Vagina (tissue), 2 donors: ENCODE measurements around the gene IGLL5. TPM values are rescaled to one million over a fixed set of nuclear protein-coding genes. Genes with fewer than 3 reads are reported as not detected.

Experiments used
- DNase-seq, 2 donors: peaks; one replicate each; pipeline ENCODE4 v3.0.0-alpha.2; 2017; ENCODE audit errors: extremely low spot score in 2 of 2
- H3K27ac ChIP-seq: fragments of 200-600 bp; sonication (generic); one replicate; pipeline ENCODE4 v1.5.1; 2019
- H3K27me3 ChIP-seq: fragments of 200-600 bp; sonication (generic); one replicate; pipeline ENCODE4 v1.5.1; 2019
- H3K36me3 ChIP-seq, 2 donors: fragments of 200-600 bp; sonication (generic); one replicate each; pipeline ENCODE4 v1.5.1; 2017 to 2019
- H3K4me1 ChIP-seq: fragments of 200-600 bp; sonication (generic); one replicate; pipeline ENCODE4 v1.5.1; 2019
- H3K4me3 ChIP-seq, 2 donors: fragments of 200-600 bp; sonication (generic); 1 replicate in 1 of 2; 2 replicates in 1 of 2; pipeline ENCODE4 v1.5.1; 2016 to 2019
- H3K9me3 ChIP-seq: fragments of 200-600 bp; sonication (generic); one replicate; pipeline ENCODE4 v1.5.1; 2019
- CTCF ChIP-seq, 3 experiments: fragments of 450-650 bp in 2 of 3; fragments of 200-600 bp in 1 of 3; sonication (generic) in 1 of 3; IDR thresholded peaks; one replicate each; pipeline ENCODE4 v1.5.1; 2017 to 2019; ENCODE audit warnings: antibody characterized with exemption in 3 of 3, mild to moderate bottlenecking in 2 of 3, moderate library complexity in 2 of 3
- POLR2A ChIP-seq, 2 donors: fragments of 450-650 bp; IDR thresholded peaks; one replicate each; pipeline ENCODE4 v1.6.1; 2017; ENCODE audit warnings: antibody characterized with exemption in 2 of 2, mild to moderate bottlenecking in 2 of 2, moderate library complexity in 2 of 2
- POLR2AphosphoS5 ChIP-seq, 2 donors: sonication (generic); formaldehyde crosslinking; IDR thresholded peaks; one replicate each; pipeline ENCODE4 v1.9.0; 2017; ENCODE audit warnings: antibody characterized with exemption in 2 of 2, mild to moderate bottlenecking in 2 of 2, low read depth in 1 of 2; ENCODE audit not compliant: insufficient read depth in 1 of 2
- intact Hi-C: fragments of 100-400 bp; cut with DNase I; formaldehyde crosslinking; loops from one replicate; pipeline ENCODE4 v1.15.1; 2023
- total RNA-seq: library from RNA; depleted of rRNA; stranded (reverse); fragments of >200 nt; gene quantifications from one replicate; pipeline ENCODE4 v1.2.3, GENCODE V29; 2016

The IGLL5 gene
- total RNA-seq, 1 donor from 2014 or later: 1.7 TPM

- intact Hi-C loops: no loop called here
- TF ChIP-seq POLR2AphosphoS5 (IDR thresholded peaks at IDR 0.05; ENCODE audit: insufficient read depth in 1 of 2, low read depth in 1 of 2): no peak
- DNase-seq: no peak
These were observed 29.1 kb upstream of the IGLL5 start for GRCh38 chr22:22858559-22858937.

GRCh38 chr22:22863001-22863400 lies 24.6 kb upstream of the IGLL5 start:
- Histone ChIP-seq H3K27me3 (no peaks in the 10 kb centered on the region), H3K9me3 (no peaks in the 10 kb centered on the region), H3K4me3 (no peak overlapping the region), H3K4me1 (peaks cover 15% of the 10 kb centered on the region), H3K27ac (no peak overlapping the region), H3K36me3 (no peaks in the 10 kb centered on the region)
- TF ChIP-seq POLR2AphosphoS5 (IDR thresholded peaks at IDR 0.05; ENCODE audit: insufficient read depth in 1 of 2, low read depth in 1 of 2) (no peak), CTCF (IDR thresholded peaks at IDR 0.05) (no peak), POLR2A (IDR thresholded peaks at IDR 0.05) (no peak)
- peak in 1 of 2 donors; percentile 25 for DNase-seq
- intact Hi-C loops: no loop called here

More at GRCh38 chr22:22858559-22858937, 29.1 kb upstream of the IGLL5 start:
- H3K27ac ChIP-seq: no peak overlapping the region
- no peaks in the 10 kb centered on the region for H3K27me3 ChIP-seq
- H3K9me3 ChIP-seq: no peaks in the 10 kb centered on the region
- no peaks in the 10 kb centered on the region for H3K36me3 ChIP-seq
- H3K4me1 ChIP-seq: no peaks in the 10 kb centered on the region
- H3K4me3 ChIP-seq: no peak overlapping the region

- Histone ChIP-seq H3K27ac (no peak overlapping the region), H3K4me1 (peaks cover 15% of the 10 kb centered on the region), H3K27me3 (no peaks in the 10 kb centered on the region), H3K36me3 (no peaks in the 10 kb centered on the region), H3K9me3 (no peaks in the 10 kb centered on the region), H3K4me3 (no peak overlapping the region)
- TF ChIP-seq POLR2AphosphoS5 (IDR thresholded peaks at IDR 0.05; ENCODE audit: insufficient read depth in 1 of 2, low read depth in 1 of 2) (no peak), CTCF (IDR thresholded peaks at IDR 0.05) (no peak), POLR2A (IDR thresholded peaks at IDR 0.05) (no peak)
- peak in 1 of 2 donors; percentile 64 for DNase-seq
- intact Hi-C loops: no loop called here
These were observed 22.1 kb upstream of the IGLL5 start for GRCh38 chr22:22865311-22866072.

- TF ChIP-seq POLR2AphosphoS5 (IDR thresholded peaks at IDR 0.05; ENCODE audit: insufficient read depth in 1 of 2, low read depth in 1 of 2) (no peak), CTCF (IDR thresholded peaks at IDR 0.05) (no peak), POLR2A (IDR thresholded peaks at IDR 0.05) (no peak)
- peak; percentile 61 to 74 for DNase-seq
- intact Hi-C loops: no loop called here
- no peaks in the 10 kb centered on the region for H3K9me3 ChIP-seq
- no peak overlapping the region for H3K4me3 ChIP-seq
- no peaks in the 10 kb centered on the region for H3K36me3 ChIP-seq
- no peaks in the 10 kb centered on the region for H3K27me3 ChIP-seq
- peaks cover 15% of the 10 kb centered on the region for H3K4me1 ChIP-seq
- H3K27ac ChIP-seq: no peak overlapping the region
These were observed 21.1 kb upstream of the IGLL5 start for GRCh38 chr22:22866381-22867111.

- no peaks in the 10 kb centered on the region for H3K27me3 ChIP-seq
These were observed 19.5 kb upstream of the IGLL5 start for GRCh38 chr22:22867996-22868715.

More at GRCh38 chr22:22867996-22868715, 19.5 kb upstream of the IGLL5 start:
- no peak for TF ChIP-seq CTCF (IDR thresholded peaks at IDR 0.05)
- TF ChIP-seq POLR2A (IDR thresholded peaks at IDR 0.05): no peak
- no peak for TF ChIP-seq POLR2AphosphoS5 (IDR thresholded peaks at IDR 0.05; ENCODE audit: insufficient read depth in 1 of 2, low read depth in 1 of 2)
- peak; percentile 49 to 52 for DNase-seq
- H3K27ac ChIP-seq: no peak overlapping the region
- intact Hi-C loops: no loop called here
- no peak overlapping the region for H3K4me3 ChIP-seq
- peaks cover 15% of the 10 kb centered on the region for H3K4me1 ChIP-seq
- H3K9me3 ChIP-seq: no peaks in the 10 kb centered on the region
- H3K36me3 ChIP-seq: no peaks in the 10 kb centered on the region
